Activated CD4-positive, alpha-beta T cell treated with anti-CD3 and anti-CD28 coated beads for 36 hours (primary cell): Measurements from ENCODE around the gene DTHD1. TPM values are rescaled to one million over a fixed set of nuclear protein-coding genes. Genes with fewer than 3 reads are reported as not detected.

Experiments
- ATAC-seq: fragments of 200-7000 bp; cut with Tn5 transposase; one replicate; pipeline ENCODE4 v1.10.0; 2021; ENCODE audit warnings: mild to moderate bottlenecking, moderate library complexity
- CTCF ChIA-PET: fragments of 350-600 bp; sonication (Branson Sonifier 250); formaldehyde crosslinking; loops from one replicate; lab custom pipeline; 2021; ENCODE audit warnings: antibody characterized with exemption; lab: Charles Lee
- POLR2A ChIA-PET: fragments of 350-600 bp; sonication (Branson Sonifier 250); formaldehyde crosslinking; loops from one replicate; lab custom pipeline; 2021; ENCODE audit warnings: antibody characterized with exemption, inconsistent platforms; lab: Charles Lee
- DNase-seq: peaks from one replicate; pipeline ENCODE4 v3.0.0-alpha.2; 2020
- H3K27ac Mint-ChIP-seq: one replicate; pipeline ENCODE4 v1.8.0; 2021; ENCODE audit warnings: mixed read lengths
- H3K27me3 Mint-ChIP-seq: one replicate; pipeline ENCODE4 v1.8.0; 2021; ENCODE audit warnings: mixed read lengths
- H3K36me3 Mint-ChIP-seq: one replicate; pipeline ENCODE4 v1.8.0; 2021; ENCODE audit warnings: low read depth, mixed read lengths
- H3K4me1 Mint-ChIP-seq: one replicate; pipeline ENCODE4 v1.8.0; 2021; ENCODE audit warnings: mixed read lengths
- H3K4me3 Mint-ChIP-seq: one replicate; pipeline ENCODE4 v1.8.0; 2021; ENCODE audit warnings: mild to moderate bottlenecking, moderate library complexity, mixed read lengths
- H3K9me3 Mint-ChIP-seq: one replicate; pipeline ENCODE4 v1.8.0; 2021; ENCODE audit warnings: low read depth, mixed read lengths
- intact Hi-C, 2 experiments: fragments of 100-400 bp; cut with DNase I in 1 of 2; cut with micrococcal nuclease in 1 of 2; formaldehyde crosslinking; loops; one replicate each; pipeline versions ENCODE4 v1.14.2 to v1.15.1; 2022 to 2024; cut with DNase I, micrococcal nuclease
- total RNA-seq, 2 experiments: library from RNA; stranded (reverse); gene quantifications; one replicate each; pipeline ENCODE4 v1.2.3, GENCODE V29; 2021

The DTHD1 gene
- total RNA-seq, 2 experiments from 2014 or later, result 0.73 to 0.76 TPM

GRCh38 chr4:36286481-36286871, 5.1 kb downstream of the DTHD1 start:
- intact Hi-C loops, result loop anchor here (1.0 to 2.0 kb wide), 12 partner anchors 18 to 316 kb away; partner anchors contain the start of gene ARAP2 (in 2 of the 2)
- H3K4me1 Mint-ChIP-seq, result peaks cover 50% of the 10 kb centered on the region
- no peak for ATAC-seq
- H3K27me3 Mint-ChIP-seq, result peaks cover 2% of the 10 kb centered on the region
- ChIA-PET CTCF (interaction anchor here (0.7 to 1.6 kb wide), 10 partner anchors 28 to 109 kb away, joined by 3 to 7 read pairs (median 4); no protein-coding TSS in a partner anchor), POLR2A (interaction anchor here (0.6 to 1.6 kb wide), 14 partner anchors 9 to 113 kb away, joined by 3 to 11 read pairs (median 5); partner anchors contain the start of gene ARAP2)
- peaks cover 4% of the 10 kb centered on the region for H3K36me3 Mint-ChIP-seq
- no peak for DNase-seq
- H3K9me3 Mint-ChIP-seq, result peaks cover 4% of the 10 kb centered on the region
- peak overlapping the region; percentile 82 for H3K27ac Mint-ChIP-seq
- H3K4me3 Mint-ChIP-seq, result peak overlapping the region; percentile 4

- intact Hi-C loops, result no loop called here
- ATAC-seq (no peak), DNase-seq (no peak)
- H3K4me1 Mint-ChIP-seq, result peaks cover 41% of the 10 kb centered on the region
- no peak overlapping the region for H3K4me3 Mint-ChIP-seq
- no peak overlapping the region for H3K27ac Mint-ChIP-seq
- H3K9me3 Mint-ChIP-seq, result peaks cover 4% of the 10 kb centered on the region
- ChIA-PET CTCF (interaction anchor here (0.6 kb wide), 1 partner anchor 354 kb away, joined by 3 read pairs; no protein-coding TSS in a partner anchor), POLR2A (no interaction called here)
- peaks cover 2% of the 10 kb centered on the region for H3K27me3 Mint-ChIP-seq
- peaks cover 4% of the 10 kb centered on the region for H3K36me3 Mint-ChIP-seq
Observed at GRCh38 chr4:36288731-36289426, 7.5 kb downstream of the DTHD1 start.

- Mint-ChIP-seq H3K27ac (no peak overlapping the region), H3K4me1 (peaks cover 25% of the 10 kb centered on the region), H3K9me3 (no peaks in the 10 kb centered on the region), H3K36me3 (peaks cover 1% of the 10 kb centered on the region), H3K27me3 (no peaks in the 10 kb centered on the region), H3K4me3 (no peak overlapping the region)
- no peak for ATAC-seq
- intact Hi-C loops, result no loop called here
- ChIA-PET CTCF (interaction anchor here (0.9 kb wide), 1 partner anchor 50 kb away, joined by 3 read pairs; no protein-coding TSS in a partner anchor), POLR2A (no interaction called here)
- DNase-seq, result no peak
Observed at GRCh38 chr4:36290641-36291040, 9.2 kb downstream of the DTHD1 start.

- ATAC-seq (no peak), DNase-seq (no peak)
- ChIA-PET POLR2A (no interaction called here), CTCF (no interaction called here)
- H3K4me3 Mint-ChIP-seq, result no peak overlapping the region
- peaks cover 8% of the 10 kb centered on the region for H3K4me1 Mint-ChIP-seq
- intact Hi-C loops, result loop anchor here in 1 of 2 experiments (2.0 kb wide), 1 partner anchor 18 kb away; no protein-coding TSS in a partner anchor
- no peaks in the 10 kb centered on the region for H3K9me3 Mint-ChIP-seq
- peaks cover 1% of the 10 kb centered on the region for H3K36me3 Mint-ChIP-seq
- H3K27ac Mint-ChIP-seq, result no peak overlapping the region
- H3K27me3 Mint-ChIP-seq, result no peaks in the 10 kb centered on the region
Observed at GRCh38 chr4:36292556-36293188, 11.3 kb downstream of the DTHD1 start.

- ChIA-PET CTCF (no interaction called here), POLR2A (no interaction called here)
- H3K36me3 Mint-ChIP-seq, result no peaks in the 10 kb centered on the region
- no peak for ATAC-seq
- H3K4me3 Mint-ChIP-seq, result no peak overlapping the region
- no peaks in the 10 kb centered on the region for H3K27me3 Mint-ChIP-seq
- peaks cover 12% of the 10 kb centered on the region for H3K4me1 Mint-ChIP-seq
- no peak overlapping the region for H3K27ac Mint-ChIP-seq
- no peak for DNase-seq
- H3K9me3 Mint-ChIP-seq, result peaks cover 3% of the 10 kb centered on the region
- intact Hi-C loops, result no loop called here
Observed at GRCh38 chr4:36301127-36301526, 19.7 kb downstream of the DTHD1 start.

- ATAC-seq (peak; percentile 64), DNase-seq (peak; percentile 28)
- peak overlapping the region; percentile 17 for H3K27ac Mint-ChIP-seq
- H3K36me3 Mint-ChIP-seq, result no peaks in the 10 kb centered on the region
- H3K27me3 Mint-ChIP-seq, result no peaks in the 10 kb centered on the region
- peaks cover 3% of the 10 kb centered on the region for H3K9me3 Mint-ChIP-seq
- ChIA-PET CTCF (no interaction called here), POLR2A (no interaction called here)
- peaks cover 12% of the 10 kb centered on the region for H3K4me1 Mint-ChIP-seq
- intact Hi-C loops, result no loop called here
- no peak overlapping the region for H3K4me3 Mint-ChIP-seq
Observed at GRCh38 chr4:36303426-36304137, 22.2 kb downstream of the DTHD1 start.

GRCh38 chr4:36304138-36304681, 22.8 kb downstream of the DTHD1 start:
- Mint-ChIP-seq H3K27me3 (no peaks in the 10 kb centered on the region), H3K27ac (peak overlapping the region; percentile 58), H3K4me3 (no peak overlapping the region), H3K9me3 (peaks cover 3% of the 10 kb centered on the region), H3K4me1 (peaks cover 12% of the 10 kb centered on the region), H3K36me3 (no peaks in the 10 kb centered on the region)
- DNase-seq (no peak), ATAC-seq (peak; percentile 24)
- ChIA-PET POLR2A (no interaction called here), CTCF (interaction anchor here (1.4 kb wide), 1 partner anchor 96 kb away, joined by 3 read pairs; no protein-coding TSS in a partner anchor)
- intact Hi-C loops, result no loop called here

- H3K4me3 Mint-ChIP-seq, result no peak overlapping the region
- peaks cover 27% of the 10 kb centered on the region for H3K4me1 Mint-ChIP-seq
- DNase-seq, result no peak
- CTCF ChIA-PET, result interaction anchor here (1.2 kb wide), 1 partner anchor 10 kb away, joined by 3 read pairs; no protein-coding TSS in a partner anchor
- peaks cover 3% of the 10 kb centered on the region for H3K9me3 Mint-ChIP-seq
- POLR2A ChIA-PET, result no interaction called here
- ATAC-seq, result no peak
- intact Hi-C loops, result no loop called here
- no peaks in the 10 kb centered on the region for H3K36me3 Mint-ChIP-seq
- peaks cover 4% of the 10 kb centered on the region for H3K27me3 Mint-ChIP-seq
- no peak overlapping the region for H3K27ac Mint-ChIP-seq
Observed at GRCh38 chr4:36308150-36308549, 26.7 kb downstream of the DTHD1 start.

- CTCF ChIA-PET, result interaction anchor here (1.0 kb wide), 1 partner anchor 242 kb away, joined by 3 read pairs; no protein-coding TSS in a partner anchor
- ATAC-seq (no peak), DNase-seq (no peak)
- intact Hi-C loops, result loop anchor here in 1 of 2 experiments (2.0 kb wide), 1 partner anchor 17 kb away; no protein-coding TSS in a partner anchor
- Mint-ChIP-seq H3K4me1 (peaks cover 16% of the 10 kb centered on the region), H3K27me3 (peaks cover 6% of the 10 kb centered on the region), H3K4me3 (no peak overlapping the region), H3K36me3 (no peaks in the 10 kb centered on the region), H3K9me3 (no peaks in the 10 kb centered on the region), H3K27ac (peak overlapping the region; percentile 7)
- POLR2A ChIA-PET, result interaction anchor here (0.6 kb wide), 1 partner anchor 23 kb away, joined by 3 read pairs; no protein-coding TSS in a partner anchor
Observed at GRCh38 chr4:36310216-36310615, 28.8 kb downstream of the DTHD1 start.

- POLR2A ChIA-PET, result interaction anchor here (0.6 kb wide), 1 partner anchor 24 kb away, joined by 3 read pairs; no protein-coding TSS in a partner anchor
- intact Hi-C loops, result loop anchor here in 1 of 2 experiments (2.0 kb wide), 1 partner anchor 18 kb away; no protein-coding TSS in a partner anchor
- CTCF ChIA-PET, result interaction anchor here (1.0 kb wide), 1 partner anchor 241 kb away, joined by 3 read pairs; no protein-coding TSS in a partner anchor
Observed at GRCh38 chr4:36310793-36311192, 29.4 kb downstream of the DTHD1 start.

More at GRCh38 chr4:36310793-36311192, 29.4 kb downstream of the DTHD1 start:
- DNase-seq (no peak), ATAC-seq (peak; percentile 58)
- Mint-ChIP-seq H3K27me3 (peaks cover 6% of the 10 kb centered on the region), H3K4me3 (no peak overlapping the region), H3K4me1 (peaks cover 19% of the 10 kb centered on the region), H3K9me3 (no peaks in the 10 kb centered on the region), H3K27ac (peak overlapping the region; percentile 61), H3K36me3 (no peaks in the 10 kb centered on the region)
